GM18511 (cell line): ENCODE data around the gene METTL21A.

Source experiments
- ATAC-seq: cut with Tn5 transposase; IDR thresholded peaks from one replicate; pipeline ENCODE4 v1.9.1; 2021; ENCODE audit warnings: mild to moderate bottlenecking, moderate library complexity; ENCODE audit not compliant: unreplicated experiment

Gene METTL21A

GRCh38 chr2:207565736-207566500 lies 59.3 kb downstream of the METTL21A start:
- no peak for ATAC-seq
